GM12801 (cell line): ENCODE results near the gene GHDC.

ENCODE experiments used
- TF ChIP-seq, protein P1 (sequence below): IDR thresholded peaks from one replicate; pipeline ENCODE4 v1.5.1; 2011; ENCODE audit warnings: control low read depth; ENCODE audit not compliant: insufficient read length; ENCODE audit errors: extremely low read depth

The GHDC gene

DNA sequence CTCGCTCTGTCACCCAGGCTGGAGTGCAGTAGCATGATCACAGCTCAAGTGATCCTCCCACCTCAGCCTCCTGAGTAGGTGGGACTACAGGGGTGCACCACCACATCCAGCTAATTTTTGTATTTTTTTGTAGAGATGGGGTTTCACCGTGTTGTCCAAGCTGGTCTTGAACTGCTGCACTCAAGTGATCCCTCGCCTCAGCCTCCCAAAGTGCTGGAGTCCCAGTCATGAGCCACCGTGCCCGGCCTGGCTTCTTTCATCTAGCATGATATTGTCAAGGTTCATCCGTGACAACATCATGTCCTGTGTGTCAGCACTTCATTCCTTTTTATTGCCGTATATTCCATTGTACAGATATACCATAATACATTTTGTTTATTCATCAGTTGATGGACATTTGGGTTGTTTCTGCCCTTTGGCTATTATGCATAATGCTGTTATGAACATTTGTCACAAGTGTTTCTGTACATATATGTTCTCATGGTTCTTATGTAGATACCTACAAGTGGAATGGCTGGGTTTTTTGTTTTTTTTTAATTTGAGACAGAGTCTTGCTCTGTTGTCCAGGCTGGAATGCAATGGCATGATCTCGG is 3.4 kb upstream of the GHDC start:
- TF ChIP-seq, protein P1, sequence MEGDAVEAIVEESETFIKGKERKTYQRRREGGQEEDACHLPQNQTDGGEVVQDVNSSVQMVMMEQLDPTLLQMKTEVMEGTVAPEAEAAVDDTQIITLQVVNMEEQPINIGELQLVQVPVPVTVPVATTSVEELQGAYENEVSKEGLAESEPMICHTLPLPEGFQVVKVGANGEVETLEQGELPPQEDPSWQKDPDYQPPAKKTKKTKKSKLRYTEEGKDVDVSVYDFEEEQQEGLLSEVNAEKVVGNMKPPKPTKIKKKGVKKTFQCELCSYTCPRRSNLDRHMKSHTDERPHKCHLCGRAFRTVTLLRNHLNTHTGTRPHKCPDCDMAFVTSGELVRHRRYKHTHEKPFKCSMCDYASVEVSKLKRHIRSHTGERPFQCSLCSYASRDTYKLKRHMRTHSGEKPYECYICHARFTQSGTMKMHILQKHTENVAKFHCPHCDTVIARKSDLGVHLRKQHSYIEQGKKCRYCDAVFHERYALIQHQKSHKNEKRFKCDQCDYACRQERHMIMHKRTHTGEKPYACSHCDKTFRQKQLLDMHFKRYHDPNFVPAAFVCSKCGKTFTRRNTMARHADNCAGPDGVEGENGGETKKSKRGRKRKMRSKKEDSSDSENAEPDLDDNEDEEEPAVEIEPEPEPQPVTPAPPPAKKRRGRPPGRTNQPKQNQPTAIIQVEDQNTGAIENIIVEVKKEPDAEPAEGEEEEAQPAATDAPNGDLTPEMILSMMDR, result no peak

GRCh38 chr17:42193216-42193968 is 902 bp downstream of the GHDC start:
- TF ChIP-seq, protein P1, result no peak

- TF ChIP-seq, protein P1, result no peak
Observed at GRCh38 chr17:42192189-42193126, 1.8 kb downstream of the GHDC start.

- TF ChIP-seq, protein P1, result no peak
Observed at GRCh38 chr17:42191275-42191608, 3.1 kb downstream of the GHDC start.

GRCh38 chr17:42190491-42191274 is 3.6 kb downstream of the GHDC start:
- TF ChIP-seq, protein P1, result no peak

DNA sequence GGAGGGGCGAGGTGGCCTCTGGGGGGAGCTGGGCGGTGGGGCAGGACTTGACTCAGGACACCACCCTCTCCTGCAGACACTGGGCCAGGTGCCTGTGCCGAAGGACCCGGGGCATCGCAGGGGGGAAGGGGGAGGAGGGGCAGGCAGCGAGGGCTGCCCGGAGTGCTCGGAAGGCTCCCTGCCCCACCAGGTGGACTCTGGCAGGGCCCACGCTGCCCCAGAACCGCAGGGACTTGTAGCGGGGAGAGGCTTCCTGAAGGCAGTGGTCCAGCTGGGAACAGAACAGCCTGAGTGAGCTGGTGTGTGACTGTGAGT is 4.7 kb downstream of the GHDC start:
- TF ChIP-seq, protein P1, result no peak
